GM12878 (cell line): Measurements from ENCODE around the gene LRP1B.

Source experiments
- CTCF ChIP-seq, 3 experiments: IDR thresholded peaks in 2 of 3; conservative IDR thresholded peaks in 1 of 3; 2 replicates each; pipeline ENCODE4 v1.5.1; 2011; ENCODE audit warnings: low read depth in 3 of 3, low read length in 3 of 3, mild to moderate bottlenecking in 3 of 3, control low read depth in 2 of 3, moderate library complexity in 2 of 3, inconsistent platforms in 1 of 3, mixed read lengths in 1 of 3; ENCODE audit not compliant: control insufficient read depth in 2 of 3, insufficient read depth in 1 of 3; ENCODE audit errors: extremely low read depth in 1 of 3
- PKNOX1 ChIP-seq: fragments of 450-650 bp; IDR thresholded peaks from 2 replicates; pipeline ENCODE4 v1.6.1; 2016; ENCODE audit warnings: mild to moderate bottlenecking

DNA sequence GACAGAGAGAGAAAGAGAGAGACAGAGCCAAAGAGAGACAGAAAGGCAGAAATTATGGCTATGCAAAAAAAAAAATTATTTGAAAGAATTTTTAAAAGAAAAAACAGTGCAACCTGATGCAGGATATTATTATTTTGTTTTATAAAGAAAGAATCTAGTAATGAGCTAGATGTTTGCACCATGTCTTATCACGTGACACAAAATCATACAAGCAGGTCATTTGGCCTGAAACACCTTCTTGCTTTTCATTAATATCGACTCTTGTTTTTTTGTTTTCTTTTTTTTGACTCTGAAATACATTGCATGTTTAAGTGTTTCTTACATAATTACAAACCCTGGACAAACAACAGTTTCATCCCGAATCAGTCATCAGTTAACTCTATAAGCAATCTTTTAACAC is 606.0 kb downstream of the LRP1B start:
- TF ChIP-seq CTCF (IDR thresholded peaks at IDR 0.05 in 2 of 3, conservative IDR thresholded peaks at IDR 0.05 in 1 of 3; ENCODE audit: control insufficient read depth in 2 of 3, extremely low read depth in 1 of 3, insufficient read depth in 1 of 3, low read depth in 3 of 3, low read length in 3 of 3): no peak
- no peak for TF ChIP-seq PKNOX1
